ENCODE measurements around the gene SLC25A5. TPM values are rescaled to one million over a fixed set of nuclear protein-coding genes. Genes with fewer than 3 reads are reported as not detected.

Gene SLC25A5
- total RNA-seq (2022; extraction: Qiagen RNA extraction; ENCODE audit: low read depth) = 725 to 800 TPM (median 790 TPM) in 5 replicates

GRCh38 chrX:119467842-119468550, at the start of gene SLC25A5:
SLC25A5 (plus strand) TSS chrX:119468444; CDS start chrX:119468516, 72 bp downstream.

Other genes with a start within 250 kb of the SLC25A5 start
- 135 to 164 TPM (median 150 TPM) in 5 replicates for gene PGRMC1, start 232.2 kb upstream of the SLC25A5 start, total RNA-seq (2022; extraction: Qiagen RNA extraction; ENCODE audit: low read depth)
- 26.8 to 35.7 TPM (median 31.4 TPM) in 5 replicates for gene SLC25A43, start 69.1 kb upstream of the SLC25A5 start, total RNA-seq (2022; extraction: Qiagen RNA extraction; ENCODE audit: low read depth)
- 31.3 to 39.4 TPM (median 32.4 TPM) in 5 replicates for gene STEEP1, start 97.0 kb downstream of the SLC25A5 start, total RNA-seq (2022; extraction: Qiagen RNA extraction; ENCODE audit: low read depth)
- gene UBE2A, start 106.1 kb downstream of the SLC25A5 start, total RNA-seq (2022; extraction: Qiagen RNA extraction; ENCODE audit: low read depth) = 140 to 152 TPM (median 142 TPM) in 5 replicates
- gene NKRF, start 138.0 kb downstream of the SLC25A5 start, total RNA-seq (2022; extraction: Qiagen RNA extraction; ENCODE audit: low read depth) = 17.2 to 18.9 TPM (median 18.1 TPM) in 5 replicates
- 9.6 to 11.2 TPM (median 10.4 TPM) in 5 replicates for gene SEPTIN6, start 224.7 kb downstream of the SLC25A5 start, total RNA-seq (2022; extraction: Qiagen RNA extraction; ENCODE audit: low read depth)